Lower lobe of right lung (tissue), 2 donors: ENCODE data around the gene GGACT. TPM values are rescaled to one million over a fixed set of nuclear protein-coding genes. Genes with fewer than 3 reads are reported as not detected.

Experiments used
- ATAC-seq, 2 donors: fragments of 200-7000 bp; cut with Tn5 transposase; one replicate each; pipeline ENCODE4 v1.9.1; 2020 to 2022; ENCODE audit warnings: mild to moderate bottlenecking in 2 of 2, moderate library complexity in 2 of 2
- DNase-seq: peaks from one replicate; pipeline ENCODE4 v3.0.0-alpha.2; 2020
- H3K27ac ChIP-seq: fragments of 200-600 bp; one replicate; pipeline ENCODE4 v1.8.0; 2022
- H3K27me3 ChIP-seq: fragments of 200-600 bp; one replicate; pipeline ENCODE4 v1.8.0; 2022; ENCODE audit warnings: low read depth
- H3K36me3 ChIP-seq: fragments of 200-600 bp; one replicate; pipeline ENCODE4 v1.8.0; 2022; ENCODE audit warnings: mild to moderate bottlenecking
- H3K4me1 ChIP-seq: fragments of 200-600 bp; one replicate; pipeline ENCODE4 v1.8.0; 2022
- H3K4me3 ChIP-seq: fragments of 200-600 bp; one replicate; pipeline ENCODE4 v1.8.0; 2022; ENCODE audit warnings: mild to moderate bottlenecking
- H3K9me3 ChIP-seq: fragments of 200-600 bp; one replicate; pipeline ENCODE4 v1.8.0; 2022
- CTCF ChIP-seq: fragments of 200-600 bp; IDR thresholded peaks from one replicate; pipeline ENCODE4 v1.8.0; 2022; ENCODE audit warnings: antibody characterized with exemption, mild to moderate bottlenecking
- intact Hi-C: fragments of 100-400 bp; cut with DNase I; formaldehyde crosslinking; loops from one replicate; pipeline ENCODE4 v1.11.0; 2022
- total RNA-seq: library from RNA; stranded (reverse); fragmentation: NEBNext Ultra II Directional; extraction: Animal tissue kit (Norgen Biotek cat#: 25700); gene quantifications from one replicate; pipeline ENCODE4 v1.2.1, GENCODE V29; 2021
- donor health status: DM: no; HTN: yes; CAD: no; lungs with severe emphysema.

The GGACT gene
- total RNA-seq, 1 donor from 2014 or later = 3.4 TPM

DNA sequence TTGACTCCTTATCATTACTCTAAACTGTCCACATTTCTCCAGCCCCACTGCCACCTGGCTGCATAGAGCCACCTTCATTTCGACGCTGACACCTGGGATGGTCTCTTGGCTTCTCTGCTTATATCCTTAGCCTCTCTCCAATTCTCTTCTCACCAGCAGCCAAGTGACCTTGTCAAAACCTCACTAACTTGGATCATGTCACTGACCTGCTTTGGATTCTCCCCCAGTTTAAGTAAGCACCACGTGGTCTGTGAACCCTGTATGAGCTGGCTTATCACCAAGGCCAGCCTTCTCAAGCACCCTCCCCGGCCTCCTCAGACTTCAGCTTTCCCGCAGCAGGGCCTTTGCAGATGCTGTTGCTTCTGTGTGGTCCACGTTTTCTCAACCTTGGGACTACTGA lies 12.3 kb upstream of the GGACT start:
- Histone ChIP-seq H3K4me3 (no peak overlapping the region), H3K27ac (no peak overlapping the region), H3K27me3 (no peaks in the 10 kb centered on the region), H3K9me3 (no peaks in the 10 kb centered on the region), H3K36me3 (no peaks in the 10 kb centered on the region), H3K4me1 (no peaks in the 10 kb centered on the region)
- ATAC-seq (no peak), DNase-seq (no peak)
- intact Hi-C loops = no loop called here
- TF ChIP-seq CTCF = no peak

DNA sequence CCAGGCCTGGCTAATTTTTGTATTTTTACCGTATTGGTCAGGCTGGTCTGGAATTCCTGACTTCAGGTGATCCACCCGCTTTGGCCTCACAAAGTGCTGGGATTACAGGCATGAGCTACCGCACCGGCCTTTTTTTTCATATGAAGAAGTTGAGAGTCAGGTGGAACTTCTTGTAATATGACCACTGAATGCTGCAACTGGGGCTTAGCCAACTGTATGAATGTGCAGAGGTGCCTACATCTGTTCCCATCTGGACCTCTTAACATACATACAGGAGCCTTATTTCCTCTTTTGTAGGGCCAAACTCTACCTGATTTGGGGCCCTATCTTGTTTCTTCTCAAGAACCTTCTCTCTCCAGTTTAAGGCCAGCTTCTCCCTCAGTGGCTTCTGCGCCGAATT lies 11.9 kb upstream of the GGACT start:
- DNase-seq (no peak), ATAC-seq (no peak)
- H3K4me1 ChIP-seq = no peaks in the 10 kb centered on the region
- TF ChIP-seq CTCF = no peak
- no peak overlapping the region for H3K27ac ChIP-seq
- H3K9me3 ChIP-seq = no peaks in the 10 kb centered on the region
- no peaks in the 10 kb centered on the region for H3K36me3 ChIP-seq
- H3K27me3 ChIP-seq = no peaks in the 10 kb centered on the region
- no peak overlapping the region for H3K4me3 ChIP-seq
- intact Hi-C loops = no loop called here

DNA sequence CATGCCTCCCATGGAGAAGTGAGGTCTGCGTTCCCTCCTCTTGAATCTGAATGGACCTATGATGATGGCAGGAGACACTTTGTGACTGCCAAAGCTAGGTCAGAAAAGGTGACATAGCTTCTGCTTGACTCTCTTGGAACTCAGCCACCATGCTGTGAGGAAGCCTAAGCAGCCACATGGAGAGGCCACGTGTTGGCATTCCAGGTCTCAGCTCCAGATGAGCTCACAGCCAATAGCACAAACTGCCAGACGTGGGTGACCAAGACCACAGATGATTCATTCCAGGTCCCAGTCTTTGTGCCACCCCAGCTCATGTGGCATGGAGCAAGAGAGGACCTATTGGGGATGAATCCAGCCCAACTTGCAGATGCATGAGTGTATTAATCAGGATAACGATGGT lies 8.7 kb upstream of the GGACT start:
- no peak overlapping the region for H3K27ac ChIP-seq
- no peak for DNase-seq
- intact Hi-C loops = no loop called here
- no peaks in the 10 kb centered on the region for H3K36me3 ChIP-seq
- H3K4me3 ChIP-seq = no peak overlapping the region
- TF ChIP-seq CTCF = no peak
- no peaks in the 10 kb centered on the region for H3K27me3 ChIP-seq
- no peaks in the 10 kb centered on the region for H3K9me3 ChIP-seq
- no peak for ATAC-seq
- no peaks in the 10 kb centered on the region for H3K4me1 ChIP-seq

DNA sequence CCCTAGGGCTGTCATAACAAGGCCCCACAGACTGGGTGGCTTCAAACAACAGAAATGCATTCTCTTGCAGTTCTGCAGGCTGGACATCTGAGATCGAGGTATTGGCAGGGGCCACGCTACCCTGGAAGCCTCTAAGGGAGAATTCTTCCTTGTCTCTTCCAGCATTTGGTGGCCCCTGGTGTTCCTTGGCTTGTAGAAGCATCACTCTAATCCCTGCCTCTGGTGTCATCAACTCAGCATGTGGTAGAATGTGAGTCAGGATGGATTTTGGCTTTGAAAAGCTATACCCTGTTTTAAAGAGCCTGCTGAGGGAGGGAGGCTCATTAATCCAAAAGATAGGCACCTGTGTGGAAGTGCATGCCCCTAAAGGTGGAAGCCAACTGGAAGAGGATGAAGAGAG lies 7.9 kb upstream of the GGACT start:
- intact Hi-C loops = no loop called here
- DNase-seq (no peak), ATAC-seq (no peak)
- H3K4me3 ChIP-seq = no peak overlapping the region
- no peaks in the 10 kb centered on the region for H3K36me3 ChIP-seq
- H3K27me3 ChIP-seq = no peaks in the 10 kb centered on the region
- no peak for TF ChIP-seq CTCF
- H3K9me3 ChIP-seq = no peaks in the 10 kb centered on the region
- no peak overlapping the region for H3K27ac ChIP-seq
- H3K4me1 ChIP-seq = no peaks in the 10 kb centered on the region

GRCh38 chr13:100594731-100595130 lies 6.1 kb upstream of the GGACT start:
- intact Hi-C loops = no loop called here
- no peaks in the 10 kb centered on the region for H3K27me3 ChIP-seq
- H3K4me1 ChIP-seq = no peaks in the 10 kb centered on the region
- peak; percentile 22 for TF ChIP-seq CTCF
- no peak for ATAC-seq
- no peaks in the 10 kb centered on the region for H3K9me3 ChIP-seq
- no peak for DNase-seq
- no peaks in the 10 kb centered on the region for H3K36me3 ChIP-seq
- H3K27ac ChIP-seq = no peak overlapping the region
- no peak overlapping the region for H3K4me3 ChIP-seq

DNA sequence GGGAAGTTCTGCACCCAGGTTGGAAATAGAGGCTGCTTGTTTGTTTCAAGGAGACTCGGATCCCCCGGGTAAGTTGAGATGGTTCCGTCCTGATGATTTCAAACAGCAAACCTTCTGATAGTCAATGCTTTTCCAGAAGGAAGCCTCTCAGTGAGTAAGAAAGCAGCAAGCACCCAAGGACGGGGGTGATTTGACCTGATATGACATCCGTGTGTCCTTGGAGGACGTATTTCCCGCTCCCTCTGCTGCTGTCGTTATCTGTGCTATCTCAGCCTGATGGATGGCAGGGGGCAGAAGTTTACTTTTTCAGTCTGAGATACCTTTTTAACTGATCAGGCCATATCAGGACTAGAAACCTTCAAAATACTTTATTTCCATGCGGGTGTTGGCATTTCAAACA lies 5.7 kb upstream of the GGACT start:
- no peak for ATAC-seq
- no peak for DNase-seq
- H3K27ac ChIP-seq = no peak overlapping the region
- H3K9me3 ChIP-seq = no peaks in the 10 kb centered on the region
- H3K36me3 ChIP-seq = no peaks in the 10 kb centered on the region
- no peaks in the 10 kb centered on the region for H3K27me3 ChIP-seq
- TF ChIP-seq CTCF = no peak
- intact Hi-C loops = no loop called here
- H3K4me3 ChIP-seq = no peak overlapping the region
- H3K4me1 ChIP-seq = no peaks in the 10 kb centered on the region
